ENCODE data around the gene POR. TPM values are rescaled to one million over a fixed set of nuclear protein-coding genes. Genes with fewer than 3 reads are reported as not detected.
A peak's percentile ranks its signal among the peaks of the same experiment; 100 is the strongest.

POR gene
- total and polyA plus RNA-seq, 2 of the 13 experiments (the other 11 are each of a cell fraction or from before 2014, with no cell fraction given) = 145 to 266 TPM

DNA sequence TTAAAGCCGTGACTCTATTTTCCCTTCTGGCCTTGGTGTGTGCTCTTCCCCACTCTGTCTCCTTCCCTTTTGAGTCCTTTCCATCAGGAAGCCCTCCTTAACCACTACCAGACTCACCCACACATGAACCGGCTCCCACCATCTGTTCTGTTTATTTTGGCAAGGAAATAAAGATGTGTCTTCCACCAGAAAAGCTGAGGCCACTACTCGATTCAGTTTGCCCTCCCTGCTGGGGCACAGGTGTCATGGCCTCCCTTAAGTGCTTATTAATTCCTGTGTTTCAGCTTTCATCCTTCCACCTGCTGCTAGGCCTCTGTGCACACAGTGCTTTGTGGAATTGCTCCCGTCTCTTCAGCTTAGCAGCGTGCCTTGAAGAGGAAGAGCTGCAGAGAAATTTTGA, 16.7 kb downstream of the POR start:
- no peak for FAIRE-seq
- Histone ChIP-seq H3K27ac (ENCODE audit: extremely low read length, insufficient read depth, low read length) (peak overlapping the region; percentile 68), H3K36me3 (replicated peaks in 1 of 2; ENCODE audit: control insufficient read depth in 1 of 2, insufficient read depth in 2 of 2, low read length in 2 of 2) (peaks cover 14 to 46% of the 10 kb centered on the region in 2 experiments; a peak in 4 of 5 replicates), H2AFZ (ENCODE audit: low read length) (no peak overlapping the region), H3K27me3 (ENCODE audit: control insufficient read depth in 1 of 2, insufficient read depth in 2 of 2, low read length in 2 of 2) (no peaks in the 10 kb centered on the region), H4K20me1 (ENCODE audit: insufficient read depth, low read length) (peaks cover 96% of the 10 kb centered on the region), H3K4me1 (ENCODE audit: insufficient read depth, low read length) (peaks cover 51% of the 10 kb centered on the region), H3K4me3 (replicated peaks in 1 of 3; ENCODE audit: insufficient read depth in 1 of 3, low read depth in 2 of 3, low read length in 3 of 3) (no peak overlapping the region), H3K79me2 (ENCODE audit: insufficient read depth, low read length) (peaks cover 95% of the 10 kb centered on the region), H3K9me3 (ENCODE audit: low read length) (no peaks in the 10 kb centered on the region), H3K9ac (ENCODE audit: insufficient read depth, low read depth, low read length) (no peak overlapping the region), H3K4me2 (ENCODE audit: low read depth, low read length) (no peak overlapping the region; the same call in 1 of the 2 replicates)
- ChIA-PET CTCF (ENCODE audit: low intra/inter-chr PET ratio, low total read pairs) (no interaction called here), POLR2A (interaction anchor here (1.6 kb wide), 1 partner anchor 11 kb away, joined by 6 read pairs; no protein-coding TSS in a partner anchor)
- intact Hi-C loops (cut with micrococcal nuclease; ENCODE audit: unreplicated experiment) = no loop called here
- TF ChIP-seq JUND (CRISPR knock-in tag; IDR thresholded peaks at IDR 0.05) = no peak
- TF ChIP-seq, protein P1, sequence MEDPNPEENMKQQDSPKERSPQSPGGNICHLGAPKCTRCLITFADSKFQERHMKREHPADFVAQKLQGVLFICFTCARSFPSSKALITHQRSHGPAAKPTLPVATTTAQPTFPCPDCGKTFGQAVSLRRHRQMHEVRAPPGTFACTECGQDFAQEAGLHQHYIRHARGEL (CRISPR knock-in tag; IDR thresholded peaks at IDR 0.05) = no peak
- no peak for TF ChIP-seq ESRRA (CRISPR knock-in tag; IDR thresholded peaks at IDR 0.05; ENCODE audit: low read depth)
- TF ChIP-seq ZNF691 (CRISPR knock-in tag; IDR thresholded peaks at IDR 0.05; ENCODE audit: borderline replicate concordance, low read depth) = no peak
- no peak for TF ChIP-seq BHLHE40 (IDR thresholded peaks at IDR 0.05; ENCODE audit: low read length)
- TF ChIP-seq ZNF816 (CRISPR knock-in tag; IDR thresholded peaks at IDR 0.05; ENCODE audit: borderline replicate concordance) = no peak
- no peak for DNase-seq (ENCODE audit: low spot score)
- ATAC-seq = peak; percentile 34; the same call in 2 of the 3 replicates
- no TSS peak for BruUV-seq (replicated peaks)
- in situ Hi-C loops (cut with HindIII; ENCODE audit: extremely low pct_ligation_motif_present, low pct_unique_long_range_greater_than_20kb) = no loop called here
- WGBS (ENCODE audit: low lambda C conversion rate) = 60% methylated on average over 5 of the region's 5 CpGs
